GM19438 (cell line): Measurements from ENCODE around the gene PCED1A.

Experiments
- ATAC-seq: cut with Tn5 transposase; IDR thresholded peaks from one replicate; pipeline ENCODE4 v1.9.1; 2021; ENCODE audit warnings: low read depth; ENCODE audit not compliant: unreplicated experiment

PCED1A gene

GRCh38 chr20:2805689-2806350 is 34.6 kb downstream of the PCED1A start:
- no peak for ATAC-seq

DNA sequence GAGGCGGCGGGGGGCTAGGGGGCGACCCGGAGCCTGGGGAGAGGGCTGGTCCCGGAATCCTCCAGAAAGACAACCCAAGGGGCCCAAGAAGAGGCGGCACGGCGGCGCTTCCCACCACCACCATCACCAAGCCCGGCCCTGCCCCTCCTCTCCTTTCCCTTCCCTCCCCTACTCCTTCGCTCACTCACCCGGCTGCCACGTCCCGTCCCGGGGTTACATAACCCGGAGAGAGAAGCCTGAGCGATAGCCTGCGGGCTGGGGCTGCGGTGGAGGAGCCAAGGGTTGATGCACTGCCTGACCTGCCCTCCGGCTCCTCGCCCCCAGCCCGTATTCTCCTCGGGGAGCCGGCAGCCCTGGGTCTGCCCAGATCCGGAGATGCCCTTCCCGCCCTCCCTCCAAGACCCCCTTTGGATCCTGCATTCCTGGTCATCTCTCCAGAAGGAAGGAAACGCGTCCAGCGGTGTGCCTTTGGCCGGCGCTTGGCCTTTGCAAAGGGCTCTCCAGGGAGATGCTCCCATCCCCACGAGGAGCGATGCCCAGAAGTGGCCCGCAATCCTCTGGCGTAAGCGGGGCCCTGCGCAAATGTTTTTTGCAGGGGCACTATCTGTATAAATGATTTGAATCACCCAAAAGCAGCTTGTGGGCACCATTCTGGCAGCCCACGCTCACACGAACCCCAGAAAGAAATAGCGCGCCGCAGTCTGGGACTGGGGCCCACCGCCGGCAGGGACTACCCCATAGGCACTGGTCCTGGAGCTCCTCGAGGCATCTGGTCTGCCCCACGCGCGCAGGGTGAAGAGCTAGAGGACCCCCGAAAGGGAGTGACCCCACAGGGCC is 35.4 kb downstream of the PCED1A start:
- ATAC-seq = no peak

DNA sequence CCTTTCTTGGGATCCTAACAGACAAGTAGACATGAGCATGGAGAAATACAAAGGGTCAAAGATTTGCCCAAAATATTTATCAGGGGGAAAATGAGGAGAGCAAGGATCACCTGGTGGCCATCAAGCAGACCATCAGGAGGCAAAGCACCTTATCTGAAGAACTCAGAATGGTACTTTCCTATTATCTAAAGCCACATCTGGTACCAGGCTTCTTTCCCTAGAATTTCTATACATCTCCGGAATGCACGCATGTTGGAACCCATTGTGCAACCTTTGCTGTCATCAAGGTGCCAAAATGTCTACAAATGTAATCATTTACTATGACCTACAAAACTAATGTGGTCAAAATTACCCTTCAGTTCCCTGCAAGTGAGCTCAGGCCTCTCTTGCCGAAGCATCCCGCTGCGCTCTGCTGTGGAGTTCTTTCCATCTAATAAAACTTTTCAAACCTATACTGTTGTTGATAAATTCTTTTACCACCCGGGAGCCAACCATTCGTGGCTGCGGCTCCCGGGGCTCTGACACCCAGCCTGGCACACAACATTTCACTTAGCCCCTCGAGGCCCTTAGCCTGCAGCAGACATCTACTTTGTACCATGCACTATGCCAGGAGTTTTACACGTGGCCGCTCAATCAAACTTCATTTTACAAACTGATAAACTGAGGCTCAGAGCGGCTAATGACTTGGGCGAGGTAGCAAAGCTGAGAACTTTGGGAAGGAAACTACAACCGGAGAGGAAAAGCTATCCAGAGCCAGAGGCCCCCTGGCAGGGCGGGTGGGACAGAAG is 36.2 kb downstream of the PCED1A start:
- ATAC-seq = no peak

GRCh38 chr20:2801286-2801728 is 39.1 kb downstream of the PCED1A start:
- peak; percentile 6 for ATAC-seq

GRCh38 chr20:2800521-2801285 is 39.8 kb downstream of the PCED1A start, which contains the start of gene CPXM1:
CPXM1 (minus strand) TSS chr20:2800627; CDS start chr20:2800572, 55 bp downstream.
- ATAC-seq = peak; percentile 72

DNA sequence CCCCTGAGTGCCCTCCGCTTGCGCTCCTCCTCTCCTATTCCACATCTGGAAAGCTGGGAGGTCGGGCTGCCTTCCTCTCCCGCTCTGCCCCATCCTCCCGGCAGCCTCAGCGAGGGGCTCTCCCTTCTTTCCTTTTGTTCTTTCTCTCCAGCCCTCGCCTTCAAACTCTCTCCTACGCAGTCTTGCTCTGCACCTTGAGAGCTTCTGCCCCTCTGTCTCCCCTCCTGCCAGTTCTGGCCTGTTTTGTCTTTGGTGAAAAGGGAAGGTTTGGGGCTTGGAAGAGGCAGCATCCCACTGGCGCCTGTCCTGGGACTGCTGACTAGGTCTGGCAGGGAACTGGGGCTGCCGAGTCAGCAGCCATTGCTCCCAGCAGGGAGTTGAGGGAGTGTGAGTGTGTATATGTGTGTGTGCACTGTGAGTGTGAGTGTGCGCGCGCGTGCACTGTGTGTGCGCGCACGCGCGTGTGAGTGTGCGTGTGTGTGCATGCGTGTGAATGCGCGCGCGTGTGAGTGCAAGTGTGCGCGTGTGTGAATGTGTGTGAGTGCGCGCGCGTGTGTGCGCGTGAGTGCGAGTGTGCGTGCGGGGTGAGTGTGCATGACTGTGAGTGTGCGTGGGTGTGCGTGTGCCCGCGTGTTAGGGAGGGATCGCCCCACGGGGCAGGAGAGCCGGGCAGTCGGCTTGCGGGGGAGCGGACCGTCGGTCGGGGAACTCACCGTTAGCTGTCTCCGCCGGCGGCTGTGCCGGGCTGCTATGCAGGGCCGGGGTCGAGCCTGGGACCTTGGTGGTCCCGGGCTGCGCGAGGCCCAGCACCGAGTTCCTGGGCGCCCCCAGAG is 40.6 kb downstream of the PCED1A start:
- peak; percentile 5 for ATAC-seq

- no peak for ATAC-seq
Measured at GRCh38 chr20:2799271-2799670, 41.2 kb downstream of the PCED1A start.

GRCh38 chr20:2798814-2799213 is 41.6 kb downstream of the PCED1A start:
- no peak for ATAC-seq

DNA sequence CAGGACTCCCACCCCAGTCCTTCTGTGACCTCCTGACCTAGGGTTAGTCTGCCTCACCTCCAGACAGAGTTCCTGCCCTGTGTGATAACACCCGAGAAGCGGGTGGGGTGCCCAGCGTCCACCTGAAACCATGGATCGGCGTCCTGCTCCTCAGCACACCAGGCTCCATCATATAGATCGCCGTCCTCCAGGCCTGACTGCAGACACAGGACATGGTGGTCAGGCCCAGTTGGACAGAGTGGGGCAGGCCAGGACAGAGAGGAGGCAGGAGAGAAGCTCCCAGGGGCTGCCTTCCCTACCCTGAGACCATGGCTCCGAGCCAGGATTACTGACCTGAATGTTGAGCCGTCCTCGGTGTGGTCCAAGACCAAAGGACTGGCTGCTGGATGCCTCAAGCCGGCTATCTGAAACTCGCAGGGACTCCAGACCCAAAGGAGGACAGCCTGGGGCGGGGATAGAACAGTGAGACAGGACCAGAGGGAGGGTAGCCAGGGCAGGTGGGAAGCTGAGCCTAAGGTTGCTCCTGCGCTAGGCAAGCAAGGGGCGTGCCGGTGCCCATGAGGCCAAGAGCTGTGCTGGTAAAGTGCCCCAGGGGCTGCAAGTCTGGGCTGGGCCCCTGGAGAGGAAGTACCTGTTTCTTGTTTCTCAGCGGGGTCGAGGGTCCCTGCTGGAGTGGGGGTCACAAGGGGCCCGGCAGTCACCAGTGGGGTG is 42.2 kb downstream of the PCED1A start:
- ATAC-seq = no peak

GRCh38 chr20:2797136-2797983 is 43.1 kb downstream of the PCED1A start:
- no peak for ATAC-seq

- ATAC-seq = no peak
Measured at GRCh38 chr20:2796011-2796660, 44.3 kb downstream of the PCED1A start.

- no peak for ATAC-seq
Measured at GRCh38 chr20:2795451-2795850, 45.0 kb downstream of the PCED1A start.

- ATAC-seq = no peak
Measured at GRCh38 chr20:2794866-2795447, 45.5 kb downstream of the PCED1A start.

DNA sequence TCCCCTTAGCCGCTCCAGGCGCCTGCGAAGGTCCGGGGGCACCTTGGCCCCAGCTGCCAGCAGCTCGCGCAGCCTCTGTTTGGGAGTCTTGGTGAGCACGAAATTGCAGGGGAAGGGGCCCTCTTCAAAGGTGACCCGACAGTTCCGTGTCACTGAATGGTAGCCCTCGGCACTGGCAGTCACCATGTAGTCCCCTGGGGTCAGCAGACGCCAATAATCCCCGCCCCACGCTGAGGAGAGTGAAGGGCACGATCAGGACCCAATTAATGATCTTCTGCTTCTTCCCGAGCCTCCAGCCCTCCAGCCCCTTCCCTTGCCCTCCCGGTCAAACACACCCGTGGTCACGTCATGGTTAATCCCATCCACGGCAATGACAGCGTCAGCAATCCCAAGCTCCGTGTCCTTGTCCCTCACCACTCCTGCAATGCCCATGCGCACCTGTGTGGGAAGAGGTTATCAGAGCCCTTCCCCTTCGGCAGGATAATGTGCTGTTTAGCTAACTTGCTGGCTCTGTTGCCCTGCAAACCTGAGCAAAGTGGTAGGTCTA is 46.2 kb downstream of the PCED1A start:
- ATAC-seq = no peak

GRCh38 chr20:2793471-2793870 is 47.0 kb downstream of the PCED1A start:
- ATAC-seq = no peak
